ENCODE data around the gene CANT1. TPM values are rescaled to one million over a fixed set of nuclear protein-coding genes. Genes with fewer than 3 reads are reported as not detected.
A peak's percentile ranks its signal among the peaks of the same experiment; 100 is the strongest.

Gene CANT1
- total and polyA plus RNA-seq, 2 of the 13 experiments (the other 11 are each of a cell fraction or from before 2014, with no cell fraction given), result 34.1 to 42.1 TPM

DNA sequence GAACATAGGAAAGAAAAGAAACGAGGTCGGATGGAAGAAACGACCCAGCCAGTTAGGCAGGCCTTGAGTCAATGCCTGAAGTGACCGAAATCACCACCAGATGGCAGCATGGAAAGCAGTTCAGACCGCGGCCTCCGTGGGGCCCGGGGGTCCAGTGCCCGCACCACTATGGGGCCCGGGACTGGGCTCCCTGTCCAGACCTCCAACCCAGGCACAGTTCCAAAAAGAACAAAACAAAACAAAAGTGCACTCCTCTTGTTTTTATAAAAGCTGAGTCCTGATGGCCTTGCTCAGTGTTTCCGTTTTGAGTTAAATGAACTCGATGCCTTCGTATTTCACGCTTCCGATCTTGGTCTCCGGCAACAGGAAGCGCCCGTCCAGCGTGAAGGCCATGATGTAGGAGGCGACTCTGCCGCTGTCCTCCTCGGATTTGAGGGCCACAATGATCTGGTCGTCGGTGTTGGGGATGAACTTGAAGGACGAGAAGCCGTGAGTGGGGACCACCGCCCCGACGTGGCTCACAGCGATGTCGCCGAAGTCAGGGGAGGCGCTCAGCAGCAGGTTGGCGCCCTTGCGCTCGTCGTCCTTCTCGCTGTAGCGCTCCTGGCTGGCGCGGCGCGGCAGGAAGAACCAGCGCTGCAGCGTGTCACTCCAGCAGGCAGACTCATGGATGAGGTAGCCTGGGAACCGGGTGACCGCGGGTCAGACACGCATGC is 16.2 kb downstream of the CANT1 start:
- BruUV-seq (replicated peaks), result TSS peak; percentile 38
- CTCF ChIA-PET (ENCODE audit: low intra/inter-chr PET ratio, low total read pairs), result interaction anchor here (0.5 to 1.8 kb wide), 5 partner anchors 12 to 400 kb away, joined by 3 to 9 read pairs (median 6); no protein-coding TSS in a partner anchor
- in situ Hi-C loops (cut with HindIII; ENCODE audit: extremely low pct_ligation_motif_present, low pct_unique_long_range_greater_than_20kb), result no loop called here
- TF ChIP-seq STAG1 (CRISPR knock-in tag; IDR thresholded peaks at IDR 0.05) (peak; percentile 66), NFAT5 (CRISPR knock-in tag; IDR thresholded peaks at IDR 0.05) (peak; percentile 19; the same call in 1 of the 2 replicates), ZNF775 (CRISPR knock-in tag; IDR thresholded peaks at IDR 0.05; ENCODE audit: borderline replicate concordance) (no peak), SMC3 (IDR thresholded peaks at IDR 0.05; ENCODE audit: low read length) (peak; percentile 52), XRCC5 (optimal IDR thresholded peaks at IDR 0.05; ENCODE audit: low read length) (peak; percentile 80), MTA1 (CRISPR knock-in tag; IDR thresholded peaks at IDR 0.05; ENCODE audit: borderline replicate concordance) (peak; percentile 38; the same call in 1 of the 2 replicates), NONO (IDR thresholded peaks at IDR 0.05) (no peak), NONO (CRISPR knock-in tag; conservative IDR thresholded peaks at IDR 0.05) (0 out of 2 replicates have a peak, but pooled peaks have one; percentile 36), ZNF687 (CRISPR knock-in tag; IDR thresholded peaks at IDR 0.05) (peak; percentile 36; the same call in 1 of the 2 replicates)
- TF ChIP-seq, protein P1, sequence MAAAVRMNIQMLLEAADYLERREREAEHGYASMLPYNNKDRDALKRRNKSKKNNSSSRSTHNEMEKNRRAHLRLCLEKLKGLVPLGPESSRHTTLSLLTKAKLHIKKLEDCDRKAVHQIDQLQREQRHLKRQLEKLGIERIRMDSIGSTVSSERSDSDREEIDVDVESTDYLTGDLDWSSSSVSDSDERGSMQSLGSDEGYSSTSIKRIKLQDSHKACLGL (CRISPR knock-in tag; IDR thresholded peaks at IDR 0.05), result no peak

More for the DNA sequence above, 16.2 kb downstream of the CANT1 start:
- DNase-seq (ENCODE audit: low spot score) (peak; percentile 48), FAIRE-seq (peak; percentile 97), ATAC-seq (peak; percentile 79)
- no peaks in the 10 kb centered on the region; the same call in 1 of the 2 replicates for H4K20me1 ChIP-seq (ENCODE audit: insufficient read depth, low read length)
- H3K36me3 ChIP-seq (replicated peaks in 1 of 2; ENCODE audit: control insufficient read depth in 1 of 2, insufficient read depth in 2 of 2, low read length in 2 of 2), result peaks cover 30 to 51% of the 10 kb centered on the region in 2 experiments
- POLR2A ChIA-PET, result no interaction called here
- H3K27ac ChIP-seq (ENCODE audit: extremely low read length, insufficient read depth, low read length), result no peak overlapping the region
- no peak overlapping the region for H3K9ac ChIP-seq (ENCODE audit: insufficient read depth, low read depth, low read length)
- no peaks in the 10 kb centered on the region for H3K27me3 ChIP-seq (ENCODE audit: control insufficient read depth in 1 of 2, insufficient read depth in 2 of 2, low read length in 2 of 2)
- H3K4me3 ChIP-seq (replicated peaks in 1 of 3; ENCODE audit: insufficient read depth in 1 of 3, low read depth in 2 of 3, low read length in 3 of 3), result no peak overlapping the region
- H2AFZ ChIP-seq (ENCODE audit: low read length), result no peak overlapping the region
- H3K4me1 ChIP-seq (ENCODE audit: insufficient read depth, low read length), result no peaks in the 10 kb centered on the region
- 77% methylated on average over 49 of the region's 49 CpGs for WGBS (ENCODE audit: low lambda C conversion rate)
- intact Hi-C loops (cut with micrococcal nuclease; ENCODE audit: unreplicated experiment), result loop anchor here (2.0 kb wide), 1 partner anchor 51 kb away; no protein-coding TSS in a partner anchor
- peaks cover 3% of the 10 kb centered on the region for H3K79me2 ChIP-seq (ENCODE audit: insufficient read depth, low read length)
- H3K9me3 ChIP-seq (ENCODE audit: low read length), result no peaks in the 10 kb centered on the region
- no peak overlapping the region for H3K4me2 ChIP-seq (ENCODE audit: low read depth, low read length)
